Chondrocyte (in vitro differentiated cells): ENCODE results near the gene ZBTB44. TPM values are rescaled to one million over a fixed set of nuclear protein-coding genes. Genes with fewer than 3 reads are reported as not detected.
"Not testable (repeated sequence)": the region's sequence is repeated elsewhere in the genome, so short reads cannot be mapped to it uniquely, and the experiment has no call there.

Experiments used
- DNase-seq: peaks from one replicate; pipeline ENCODE4 v3.0.0; 2021; ENCODE audit warnings: mixed read lengths, low spot score
- H3K27ac Mint-ChIP-seq: one replicate; pipeline ENCODE4 v1.8.0; 2021; ENCODE audit warnings: mild to moderate bottlenecking, moderate library complexity, mixed read lengths; ENCODE audit not compliant: unreplicated experiment
- H3K27me3 Mint-ChIP-seq: 2 replicates; pipeline ENCODE4 v1.8.0; 2021; ENCODE audit warnings: low read depth, mixed read lengths
- H3K36me3 Mint-ChIP-seq: 2 replicates; pipeline ENCODE4 v1.8.0; 2021; ENCODE audit warnings: low read depth, mixed read lengths
- H3K4me1 Mint-ChIP-seq: 2 replicates; pipeline ENCODE4 v1.8.0; 2021; ENCODE audit warnings: low read depth, mild to moderate bottlenecking, mixed read lengths
- H3K4me3 Mint-ChIP-seq: one replicate; pipeline ENCODE4 v1.8.0; 2021; ENCODE audit warnings: mild to moderate bottlenecking, moderate library complexity, mixed read lengths; ENCODE audit not compliant: unreplicated experiment
- H3K9me3 Mint-ChIP-seq: 2 replicates; pipeline ENCODE4 v1.8.0; 2021; ENCODE audit warnings: low read depth, mixed read lengths
- CTCF ChIP-seq: fragments of 200-600 bp; sonication (generic); IDR thresholded peaks from 2 replicates; pipeline ENCODE4 v1.5.0; 2021; ENCODE audit warnings: antibody characterized with exemption, mild to moderate bottlenecking, moderate library complexity
- total RNA-seq: library from RNA; stranded (reverse); gene quantifications from 3 replicates; pipeline ENCODE4 v1.2.1, GENCODE V29; 2021

The ZBTB44 gene
- total RNA-seq, 1 donor from 2014 or later, result 21.2 TPM

GRCh38 chr11:130243816-130244215, 70.9 kb downstream of the ZBTB44 start:
- Mint-ChIP-seq H3K4me1 (no peaks in the 10 kb centered on the region), H3K27me3 (no peaks in the 10 kb centered on the region), H3K27ac (no peak overlapping the region), H3K4me3 (no peak overlapping the region), H3K36me3 (peaks cover 6% of the 10 kb centered on the region), H3K9me3 (no peaks in the 10 kb centered on the region)
- DNase-seq, result no peak
- TF ChIP-seq CTCF, result no peak

- no peaks in the 10 kb centered on the region for H3K9me3 Mint-ChIP-seq
- H3K4me1 Mint-ChIP-seq, result no peaks in the 10 kb centered on the region
- H3K4me3 Mint-ChIP-seq, result no peak overlapping the region
- no peaks in the 10 kb centered on the region for H3K27me3 Mint-ChIP-seq
- H3K36me3 Mint-ChIP-seq, result peaks cover 6% of the 10 kb centered on the region
- no peak overlapping the region for H3K27ac Mint-ChIP-seq
- no peak for DNase-seq
- TF ChIP-seq CTCF, result no peak
These were observed 73.0 kb downstream of the ZBTB44 start for GRCh38 chr11:130241713-130242112.

DNA sequence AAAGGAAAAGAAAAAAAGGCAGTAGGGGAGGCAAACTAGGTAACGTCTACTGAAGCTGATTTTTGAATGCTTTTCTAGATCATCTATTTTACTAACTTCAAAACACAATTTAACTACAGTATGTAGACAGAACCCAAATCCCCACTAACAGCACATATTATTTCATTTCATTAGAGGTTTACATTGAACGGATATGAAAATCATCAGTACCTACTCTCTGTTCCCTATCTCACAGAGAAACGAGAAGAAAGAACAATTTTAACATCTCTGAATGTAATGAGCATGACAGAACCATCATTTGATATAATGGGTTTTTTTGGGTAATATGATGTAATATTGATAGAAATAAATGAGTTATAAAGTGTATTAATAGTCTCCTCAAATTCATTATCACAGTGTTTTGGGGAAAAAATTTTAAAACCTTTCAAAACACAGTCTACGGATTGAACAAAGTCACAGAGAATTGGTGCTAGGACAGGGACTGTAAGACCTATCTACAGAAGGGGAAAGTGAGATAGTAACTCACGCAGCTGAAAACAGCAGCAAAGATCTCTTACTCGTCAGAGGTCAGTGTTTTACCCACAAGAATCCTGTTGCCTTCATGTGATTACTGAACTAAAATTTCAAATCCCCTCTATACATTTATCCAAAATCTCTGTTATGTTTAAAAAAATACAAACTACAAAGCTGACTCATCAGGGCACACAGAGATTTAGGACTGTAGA, 77.3 kb downstream of the ZBTB44 start:
- Mint-ChIP-seq H3K36me3 (peaks cover 14% of the 10 kb centered on the region), H3K4me3 (no peak overlapping the region), H3K27ac (no peak overlapping the region), H3K27me3 (no peaks in the 10 kb centered on the region), H3K9me3 (no peaks in the 10 kb centered on the region), H3K4me1 (no peaks in the 10 kb centered on the region)
- no peak for DNase-seq
- TF ChIP-seq CTCF, result no peak

DNA sequence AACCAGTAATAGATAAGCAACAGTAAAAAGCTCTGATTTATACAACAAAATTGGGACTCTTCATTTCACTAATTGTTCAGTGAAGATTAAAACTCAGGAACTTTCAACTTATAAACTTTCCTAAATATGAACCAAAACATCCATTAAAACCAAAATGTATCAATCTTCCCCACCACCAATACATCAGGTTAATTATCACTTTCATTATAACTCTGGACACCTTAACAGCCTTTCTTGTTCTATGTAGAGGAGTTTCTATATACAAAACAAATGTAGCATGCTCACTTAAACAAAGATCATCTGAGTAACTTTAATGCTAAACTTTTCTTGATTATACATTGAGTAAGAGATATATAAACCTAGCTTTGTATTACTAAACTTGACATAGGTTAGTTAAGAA, 80.4 kb downstream of the ZBTB44 start:
- no peak for DNase-seq
- Mint-ChIP-seq H3K4me1 (no peaks in the 10 kb centered on the region), H3K27ac (no peak overlapping the region), H3K4me3 (no peak overlapping the region), H3K27me3 (no peaks in the 10 kb centered on the region), H3K9me3 (no peaks in the 10 kb centered on the region), H3K36me3 (peaks cover 17% of the 10 kb centered on the region)
- TF ChIP-seq CTCF, result no peak

DNA sequence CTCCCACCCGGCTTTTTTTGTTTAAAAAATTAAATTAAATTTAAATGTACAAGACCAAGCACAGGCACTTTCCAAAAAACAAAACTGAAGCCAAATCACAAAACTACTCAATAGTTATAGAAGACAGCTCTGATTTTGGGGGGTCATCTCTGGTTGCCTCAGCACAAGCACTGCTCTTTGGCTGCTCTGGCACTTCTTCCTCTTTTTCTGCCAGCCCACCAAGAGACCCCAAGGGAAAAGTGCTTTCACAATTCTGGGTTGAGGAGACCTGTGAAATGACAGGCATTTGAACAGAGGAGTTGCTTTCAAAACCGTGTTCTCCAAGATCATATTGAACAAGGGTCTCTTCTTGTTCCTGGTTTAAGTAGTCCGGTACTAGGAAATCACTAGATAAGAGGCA, 80.8 kb downstream of the ZBTB44 start:
- not testable (repeated sequence) for DNase-seq, H3K4me3 Mint-ChIP-seq, H3K27me3 Mint-ChIP-seq, H3K9me3 Mint-ChIP-seq, H3K27ac Mint-ChIP-seq, H3K4me1 Mint-ChIP-seq
- peaks cover 14% of the 10 kb centered on the region for H3K36me3 Mint-ChIP-seq

DNA sequence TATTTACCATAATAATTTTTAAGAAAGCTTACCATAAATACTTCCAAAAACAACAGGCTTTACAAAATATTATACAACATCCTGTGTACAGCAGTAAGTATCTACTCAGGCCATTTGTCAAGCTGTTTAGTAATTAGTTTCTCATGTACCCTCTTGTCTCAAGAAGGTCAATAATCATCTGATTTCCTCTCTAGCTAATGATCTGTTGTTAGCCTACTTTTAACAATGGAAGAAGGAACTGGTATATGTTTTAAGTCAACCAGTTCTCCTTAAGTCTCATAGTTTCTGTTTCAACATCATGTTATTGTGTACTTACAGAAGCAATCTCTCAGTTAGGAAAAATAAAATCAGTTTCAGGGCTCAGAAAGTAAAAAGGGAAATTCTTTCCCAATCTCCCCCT, 81.2 kb downstream of the ZBTB44 start:
- H3K4me1 Mint-ChIP-seq, H3K27me3 Mint-ChIP-seq, H3K4me3 Mint-ChIP-seq, H3K27ac Mint-ChIP-seq, H3K9me3 Mint-ChIP-seq, DNase-seq: not testable (repeated sequence)
- H3K36me3 Mint-ChIP-seq, result peaks cover 13% of the 10 kb centered on the region
